ENCODE results near the gene KRT84.

KRT84 gene

GRCh38 chr12:52341066-52341580 lies 44.3 kb downstream of the KRT84 start:
- no peak for FAIRE-seq

GRCh38 chr12:52338241-52338960 lies 47.1 kb downstream of the KRT84 start:
- FAIRE-seq, result no peak

GRCh38 chr12:52337054-52337453 lies 48.4 kb downstream of the KRT84 start:
- no peak for FAIRE-seq

DNA sequence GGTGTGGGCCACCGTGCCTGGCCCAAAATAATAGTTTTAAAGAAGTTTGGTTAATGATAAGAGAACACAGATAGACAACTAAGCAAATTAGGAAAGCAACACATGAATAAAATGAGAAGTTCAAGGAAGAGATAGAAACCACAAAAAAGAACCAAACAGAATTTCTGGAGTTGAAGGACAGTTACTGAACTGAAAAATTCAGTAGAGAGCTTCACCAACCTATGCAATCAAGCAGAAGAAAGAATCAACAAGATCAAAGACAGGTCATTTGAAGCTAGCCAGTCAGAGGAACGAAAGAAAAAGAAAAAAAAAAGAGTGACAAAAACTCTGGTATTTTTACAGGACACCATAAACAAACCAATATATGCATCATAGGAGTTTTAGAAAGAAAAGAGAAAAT lies 48.8 kb downstream of the KRT84 start:
- no peak for FAIRE-seq

GRCh38 chr12:52335598-52336262 lies 49.7 kb downstream of the KRT84 start:
- FAIRE-seq, result no peak

GRCh38 chr12:52334185-52334584 lies 51.3 kb downstream of the KRT84 start:
- FAIRE-seq, result no peak

DNA sequence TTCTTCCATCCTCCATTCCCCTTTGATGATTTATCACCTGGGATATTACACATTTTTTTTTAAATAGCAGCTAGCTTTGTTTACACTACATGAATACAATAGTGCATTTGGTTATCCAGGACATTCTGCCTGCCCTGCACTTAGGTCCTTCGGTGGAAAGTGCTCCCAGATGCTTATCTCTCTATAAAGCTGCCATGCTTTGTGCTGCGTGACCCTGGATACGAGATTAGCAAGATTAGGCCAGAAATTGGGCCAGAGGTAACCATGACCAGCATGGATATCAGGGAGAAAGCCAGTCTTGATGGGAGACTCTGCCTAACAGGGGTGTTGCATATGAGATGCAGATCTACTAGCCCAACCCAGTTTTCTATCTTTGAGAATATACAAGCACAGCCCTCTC lies 52.1 kb downstream of the KRT84 start:
- FAIRE-seq, result no peak

DNA sequence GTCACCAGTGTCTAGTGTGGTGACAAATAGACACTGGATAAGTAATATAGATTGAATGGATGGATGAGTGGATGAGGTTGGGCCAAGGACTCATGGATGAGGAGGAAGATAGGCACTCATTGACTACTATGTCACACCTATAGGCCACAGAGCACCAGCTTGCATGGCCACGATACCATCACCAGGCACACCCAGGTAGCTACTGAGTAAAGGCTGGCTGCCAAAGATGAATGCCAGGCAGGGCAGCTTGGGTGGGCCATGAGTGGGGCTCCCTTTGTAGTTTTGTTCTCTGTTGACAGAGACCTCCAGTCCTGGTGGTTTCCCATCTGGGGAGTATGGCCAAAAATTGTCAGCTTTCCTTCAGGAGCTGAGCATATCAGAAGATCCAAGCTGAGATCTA lies 53.1 kb downstream of the KRT84 start:
- FAIRE-seq, result no peak

- FAIRE-seq, result no peak
Measured at GRCh38 chr12:52331833-52332232, 53.6 kb downstream of the KRT84 start.

GRCh38 chr12:52331039-52331438 lies 54.4 kb downstream of the KRT84 start:
- no peak for FAIRE-seq

GRCh38 chr12:52327830-52328500 lies 57.5 kb downstream of the KRT84 start:
- no peak for FAIRE-seq

All from endometrium (tissue), 2 donors.